ENCODE measurements around the gene LGI4.

- TF ChIP-seq, protein P1, sequence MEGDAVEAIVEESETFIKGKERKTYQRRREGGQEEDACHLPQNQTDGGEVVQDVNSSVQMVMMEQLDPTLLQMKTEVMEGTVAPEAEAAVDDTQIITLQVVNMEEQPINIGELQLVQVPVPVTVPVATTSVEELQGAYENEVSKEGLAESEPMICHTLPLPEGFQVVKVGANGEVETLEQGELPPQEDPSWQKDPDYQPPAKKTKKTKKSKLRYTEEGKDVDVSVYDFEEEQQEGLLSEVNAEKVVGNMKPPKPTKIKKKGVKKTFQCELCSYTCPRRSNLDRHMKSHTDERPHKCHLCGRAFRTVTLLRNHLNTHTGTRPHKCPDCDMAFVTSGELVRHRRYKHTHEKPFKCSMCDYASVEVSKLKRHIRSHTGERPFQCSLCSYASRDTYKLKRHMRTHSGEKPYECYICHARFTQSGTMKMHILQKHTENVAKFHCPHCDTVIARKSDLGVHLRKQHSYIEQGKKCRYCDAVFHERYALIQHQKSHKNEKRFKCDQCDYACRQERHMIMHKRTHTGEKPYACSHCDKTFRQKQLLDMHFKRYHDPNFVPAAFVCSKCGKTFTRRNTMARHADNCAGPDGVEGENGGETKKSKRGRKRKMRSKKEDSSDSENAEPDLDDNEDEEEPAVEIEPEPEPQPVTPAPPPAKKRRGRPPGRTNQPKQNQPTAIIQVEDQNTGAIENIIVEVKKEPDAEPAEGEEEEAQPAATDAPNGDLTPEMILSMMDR (IDR thresholded peaks at IDR 0.05), result no peak
- no peak for TF ChIP-seq POLR2A (IDR thresholded peaks at IDR 0.05)
Observed at GRCh38 chr19:35166100-35167063, 31.5 kb upstream of the LGI4 start.
